IPS-NIHi11 (cell line): ENCODE measurements around the gene AAMP.

ENCODE experiments used
- DNase-seq: peaks from one replicate; pipeline ENCODE4 v3.0.0; 2012; ENCODE audit warnings: mixed read lengths, low spot score

The AAMP gene

DNA sequence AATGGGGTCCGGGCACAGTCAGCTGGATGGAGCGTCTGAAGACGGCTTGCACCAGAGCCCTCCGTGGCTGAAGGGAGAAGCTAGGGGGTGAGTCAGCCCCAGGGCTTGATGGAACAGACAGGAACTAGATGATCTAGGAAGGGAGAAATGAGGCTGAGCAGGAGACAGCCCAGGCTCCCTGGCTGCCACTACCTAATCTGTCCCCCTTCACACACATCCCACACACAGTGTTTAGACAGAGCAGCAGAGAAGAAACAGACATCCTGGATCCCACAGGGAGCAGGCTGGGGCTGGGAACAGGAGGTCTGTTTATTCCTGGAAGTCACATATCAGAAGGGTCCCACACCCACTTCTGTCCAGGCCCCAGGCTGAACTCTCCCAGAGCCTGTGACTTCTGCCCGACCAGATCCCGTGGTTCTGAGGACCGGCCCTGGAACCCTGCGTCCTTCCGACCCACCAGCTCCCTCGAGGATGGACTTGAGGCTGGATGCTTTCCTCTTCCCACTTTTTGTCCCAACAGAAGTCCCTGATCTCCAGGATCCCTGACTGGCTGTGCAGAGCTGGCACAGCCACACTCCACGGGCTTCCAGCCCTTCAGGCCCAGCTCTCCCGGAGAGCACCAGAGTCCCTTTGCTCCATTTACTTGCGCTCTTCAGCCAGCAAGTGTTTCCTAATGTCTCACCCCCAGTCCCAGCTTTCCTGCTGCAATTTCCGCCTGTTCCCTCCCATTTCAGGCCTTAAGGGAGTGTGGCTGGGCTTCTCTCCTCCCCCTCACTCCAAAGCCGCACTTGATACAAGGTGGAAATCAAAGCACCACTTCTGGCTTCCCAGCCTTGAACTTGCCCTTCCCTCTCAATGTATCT, 10.6 kb downstream of the AAMP start:
- no peak for DNase-seq

GRCh38 chr2:218257390-218257981, 12.5 kb downstream of the AAMP start:
- DNase-seq: peak; percentile 77

GRCh38 chr2:218256612-218257350, 13.2 kb downstream of the AAMP start:
- DNase-seq: no peak

- no peak for DNase-seq
Observed at GRCh38 chr2:218255446-218255845, 14.5 kb downstream of the AAMP start.

DNA sequence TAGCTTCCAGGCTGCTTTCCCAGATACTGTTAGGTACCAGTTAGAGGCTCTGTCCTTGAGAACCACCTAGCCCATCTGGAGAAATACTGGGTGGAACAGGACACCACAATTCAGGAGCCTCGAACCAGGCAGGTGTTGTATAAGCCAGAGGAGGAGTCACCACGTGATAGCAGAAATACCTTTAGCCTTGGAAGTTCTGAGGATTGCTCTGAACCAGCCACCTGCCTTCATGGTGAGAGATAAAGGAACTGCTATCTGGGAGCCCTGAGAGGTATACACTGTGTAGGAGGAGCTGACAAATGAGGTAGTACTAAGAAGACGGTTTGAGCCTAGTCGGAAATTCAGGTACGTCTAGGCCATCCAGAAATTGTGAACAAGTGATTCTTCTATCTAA, 16.7 kb downstream of the AAMP start:
- no peak for DNase-seq

- DNase-seq: no peak
Observed at GRCh38 chr2:218252509-218253231, 17.3 kb downstream of the AAMP start.

DNA sequence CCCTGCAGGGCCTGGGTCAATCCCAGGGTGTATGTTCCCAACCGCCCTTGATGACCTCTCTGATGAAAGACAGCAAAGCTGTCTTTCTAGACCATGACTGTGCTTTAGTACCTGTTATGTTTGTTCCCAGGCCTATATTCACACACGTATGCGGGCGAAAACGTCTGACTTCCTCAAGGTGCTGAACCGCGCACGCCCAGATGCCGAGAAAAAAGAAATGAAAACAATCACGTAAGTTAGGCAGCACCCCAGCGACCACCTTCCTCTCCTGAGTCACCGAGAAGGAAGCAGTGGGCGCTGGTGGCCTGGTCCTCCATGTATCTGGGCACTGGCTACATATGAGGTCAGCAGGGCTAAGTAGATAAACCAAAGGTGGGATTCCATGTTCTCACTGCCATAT, 20.2 kb downstream of the AAMP start:
- DNase-seq: no peak

GRCh38 chr2:218245214-218245613, 24.7 kb downstream of the AAMP start:
- no peak for DNase-seq

GRCh38 chr2:218244665-218245064, 25.3 kb downstream of the AAMP start:
- DNase-seq: no peak

DNA sequence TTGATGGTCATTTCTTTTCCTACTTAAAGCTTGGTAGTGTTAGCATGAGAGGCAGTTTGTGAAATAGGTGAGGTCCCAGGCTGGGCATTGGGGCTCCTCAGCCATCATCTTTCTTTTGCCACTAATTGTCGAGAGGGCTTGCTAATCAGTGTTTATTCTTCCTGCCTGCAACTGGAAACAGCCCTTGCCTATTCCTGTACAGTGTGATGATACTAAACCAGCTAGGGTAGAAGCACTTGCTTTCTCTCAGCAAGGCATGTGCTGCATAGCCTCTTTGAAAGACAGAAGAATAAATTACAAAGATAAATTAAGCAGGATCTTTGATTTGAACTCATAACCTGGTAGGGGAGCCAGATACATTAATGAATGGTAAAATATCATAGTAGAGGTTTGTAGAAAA, 25.7 kb downstream of the AAMP start:
- DNase-seq: no peak

GRCh38 chr2:218238887-218239286, 31.1 kb downstream of the AAMP start:
- DNase-seq: no peak

DNA sequence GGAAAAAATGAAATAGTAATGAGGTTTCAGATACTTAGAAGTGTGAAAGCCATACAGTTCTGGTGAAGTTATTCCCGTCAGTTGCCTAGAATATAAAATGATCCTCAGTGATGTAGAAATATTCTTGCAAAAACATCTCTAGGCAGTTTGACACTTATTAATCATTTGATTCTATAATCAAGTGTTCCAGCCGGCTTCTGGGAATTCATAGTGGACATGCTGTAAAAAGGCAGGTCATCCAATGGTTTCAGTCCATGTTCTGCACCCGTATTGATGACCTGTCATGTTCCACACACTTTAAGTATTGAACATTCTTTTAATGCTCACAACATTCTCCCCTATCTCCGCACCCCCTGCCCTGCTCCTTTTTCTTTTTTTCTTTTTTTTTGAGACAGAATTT, 33.1 kb downstream of the AAMP start:
- no peak for DNase-seq

DNA sequence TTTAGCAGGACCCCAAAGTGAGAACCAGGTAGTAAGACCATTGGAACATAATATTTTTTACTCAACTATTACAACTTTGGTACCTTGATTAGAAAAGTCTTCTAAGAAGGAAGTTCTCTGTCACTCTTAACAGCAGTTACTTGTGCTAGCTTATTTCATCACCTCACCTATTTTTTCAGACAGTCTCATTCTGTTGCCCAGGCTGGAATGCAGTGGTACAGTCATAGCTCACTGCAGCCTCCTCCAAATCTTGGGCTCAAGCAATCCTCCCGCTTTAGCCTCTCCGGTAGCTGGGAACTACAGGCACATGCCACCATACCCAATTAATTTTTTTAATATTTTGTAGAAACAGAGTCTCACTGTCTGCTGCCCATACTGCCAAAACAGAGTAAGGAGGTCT, 34.9 kb downstream of the AAMP start:
- no peak for DNase-seq

DNA sequence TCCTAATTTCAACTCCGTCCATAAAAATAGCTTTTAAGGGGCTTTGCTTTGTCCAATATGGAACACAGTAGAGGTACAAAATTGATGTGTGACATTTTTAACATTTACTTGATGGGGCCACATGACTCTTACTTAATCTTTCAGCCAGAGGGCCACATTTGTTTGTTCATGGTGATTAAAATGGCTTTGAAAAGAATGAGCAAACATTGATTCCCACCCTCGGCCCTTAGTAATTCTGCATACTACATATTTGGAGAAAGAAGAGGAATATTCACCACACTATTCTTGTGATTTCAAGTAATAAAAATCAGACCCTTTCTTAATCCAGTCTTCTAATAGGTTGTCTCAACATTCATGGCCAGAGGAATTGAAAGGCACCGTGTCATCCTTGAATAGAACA, 35.4 kb downstream of the AAMP start:
- no peak for DNase-seq

- DNase-seq: no peak
Observed at GRCh38 chr2:218233543-218233942, 36.4 kb downstream of the AAMP start.

DNA sequence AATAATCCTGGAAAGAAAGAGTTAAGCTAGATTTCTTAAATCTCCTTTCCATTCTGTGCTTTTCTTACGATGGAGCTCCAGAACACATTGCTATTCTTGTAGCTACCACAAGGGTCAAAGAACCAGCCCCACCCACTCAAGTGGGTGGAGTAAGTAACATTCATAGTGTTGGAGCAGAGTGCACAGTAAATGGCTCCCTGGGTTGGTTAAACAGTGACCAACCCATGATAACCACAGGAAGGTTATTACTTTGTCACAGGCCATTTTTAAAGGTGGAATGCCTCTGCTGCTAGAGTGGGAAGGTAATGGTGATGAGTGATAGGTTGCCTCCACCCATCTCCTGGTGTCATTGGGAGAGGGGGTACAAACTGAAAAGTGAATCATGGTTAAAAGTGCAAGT, 39.1 kb downstream of the AAMP start:
- peak; percentile 34 for DNase-seq

DNA sequence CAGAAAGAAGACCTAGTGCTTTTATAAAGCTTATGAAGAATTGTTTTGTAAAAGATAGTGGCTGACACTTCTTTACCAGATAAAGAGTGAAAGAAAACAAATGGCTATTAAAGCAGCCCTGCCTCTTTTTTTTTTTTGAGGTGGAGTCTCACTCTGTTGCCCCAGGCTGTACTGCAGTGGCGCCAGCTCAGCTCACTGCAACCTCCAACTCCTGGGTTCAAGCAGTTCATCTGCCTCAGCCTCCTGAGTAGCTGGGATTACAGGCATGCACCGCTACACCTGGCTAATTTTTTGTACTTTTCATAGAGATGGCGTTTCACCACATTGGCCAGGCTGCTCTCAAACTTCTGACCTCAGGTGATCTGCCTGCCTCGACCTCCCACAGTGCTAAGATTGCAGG, 40.1 kb downstream of the AAMP start:
- no peak for DNase-seq

DNA sequence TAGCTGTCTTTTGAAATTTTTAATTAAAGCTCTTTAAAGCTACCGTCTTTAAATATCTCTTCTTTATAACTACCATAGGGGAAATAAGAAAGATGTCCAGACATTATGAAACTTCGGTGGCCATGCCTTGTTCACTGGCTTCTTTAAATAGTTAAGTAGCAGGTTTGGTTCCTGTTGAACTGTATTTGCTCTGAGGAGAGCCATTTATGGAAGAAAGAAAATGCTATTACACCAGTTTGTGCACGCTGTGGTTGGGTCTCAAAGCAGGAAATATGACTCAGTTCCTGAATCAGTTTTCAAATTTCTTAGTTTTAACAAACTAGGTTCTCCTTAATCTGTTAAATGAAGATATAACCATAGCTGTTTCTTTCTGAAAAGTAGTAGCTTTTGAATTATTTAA, 40.7 kb downstream of the AAMP start:
- DNase-seq: no peak

- no peak for DNase-seq
Observed at GRCh38 chr2:218228366-218229090, 41.4 kb downstream of the AAMP start.

DNA sequence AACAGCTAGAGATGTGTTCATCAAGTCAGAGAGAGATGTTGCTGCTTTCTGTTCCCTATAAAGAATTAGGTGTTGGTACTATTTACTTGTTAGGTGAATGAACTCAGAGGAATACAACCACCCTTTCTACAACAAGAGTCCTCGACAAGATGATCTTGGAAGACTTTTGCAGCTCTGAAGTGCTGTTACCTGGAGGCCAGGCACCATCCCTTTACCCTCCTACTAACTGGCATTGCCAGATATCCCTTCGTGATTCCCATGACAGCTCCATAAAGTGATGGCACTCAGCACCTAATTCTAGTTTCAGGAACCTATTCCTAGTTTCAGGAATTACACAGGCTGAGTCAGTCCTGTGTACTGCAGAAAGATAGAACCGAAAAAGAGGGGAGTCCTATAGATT, 43.0 kb downstream of the AAMP start:
- no peak for DNase-seq

DNA sequence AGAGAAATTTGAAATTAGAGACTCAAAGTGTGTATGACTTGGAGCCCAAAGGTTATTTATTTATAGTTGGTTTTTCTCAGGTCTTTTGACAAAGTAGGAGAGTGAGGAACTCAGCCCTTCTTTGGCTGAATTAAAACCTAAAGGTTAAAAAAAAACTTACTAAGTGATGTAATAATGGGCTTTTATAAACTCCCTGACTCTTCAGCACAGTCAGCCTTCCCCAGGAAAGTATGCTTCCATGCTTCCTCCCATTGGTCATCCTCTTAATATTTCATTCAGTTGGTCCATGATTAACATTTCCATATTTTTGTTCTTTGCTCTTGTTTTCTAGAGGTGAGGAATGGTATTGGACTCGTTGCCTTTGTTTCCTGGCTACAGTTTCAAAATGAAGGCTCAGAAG, 45.8 kb downstream of the AAMP start:
- no peak for DNase-seq

DNA sequence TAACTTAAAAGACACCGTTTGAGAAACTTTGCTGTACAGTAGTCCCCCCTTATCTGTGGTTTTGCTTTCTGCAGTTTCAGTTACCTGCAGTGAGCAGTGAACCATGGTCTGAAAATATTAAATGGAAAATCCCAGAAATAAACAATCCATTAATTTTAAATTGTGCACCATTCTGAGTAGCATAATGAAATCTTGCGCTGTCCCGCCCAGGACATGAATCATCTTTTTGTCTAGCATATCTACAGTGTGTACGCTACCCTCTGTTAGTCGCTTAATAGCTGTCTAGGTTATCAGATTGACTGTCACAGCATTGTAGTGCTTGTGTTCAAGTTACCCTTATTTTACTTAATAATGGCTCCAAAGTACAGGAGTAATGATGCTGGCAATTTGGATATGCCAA, 46.9 kb downstream of the AAMP start:
- no peak for DNase-seq
